GM12878 (cell line): ENCODE data around the gene RASGEF1B. TPM values are rescaled to one million over a fixed set of nuclear protein-coding genes. Genes with fewer than 3 reads are reported as not detected.

Experiments
- ATAC-seq: fragments of 200-7000 bp; cut with Tn5 transposase; 3 replicates; pipeline ENCODE4 v1.9.1; 2020; ENCODE audit warnings: mild to moderate bottlenecking, moderate library complexity
- BruUV-seq: library from RNA; stranded (reverse); fragments of 400-500 nt; replicated peaks from 2 replicates; lab custom pipeline; 2021; lab: Mats Ljungman, UMichigan
- CTCF ChIA-PET: fragments of 300-600 bp; sonication (Branson Sonifier 250); formaldehyde crosslinking; extraction: SDS; loops from one replicate; lab custom pipeline; 2021; ENCODE audit warnings: inconsistent platforms; lab: Yijun Ruan, JAX
- POLR2A ChIA-PET: fragments of 350-600 bp; formaldehyde crosslinking; extraction: SDS; loops from one replicate; lab custom pipeline; 2021; ENCODE audit warnings: inconsistent platforms; lab: Charles Lee
- RAD21 ChIA-PET: fragments of 300-600 bp; sonication (Branson Sonifier 250); formaldehyde crosslinking; loops from one replicate; lab custom pipeline; 2023; ENCODE audit warnings: antibody characterized with exemption; ENCODE audit not compliant: unreplicated experiment; lab: Charles Lee
- SMC1A ChIA-PET: fragments of 300-600 bp; sonication (Branson Sonifier 250); formaldehyde crosslinking; loops from one replicate; lab custom pipeline; 2023; ENCODE audit not compliant: unreplicated experiment, uncharacterized antibody; lab: Charles Lee
- DNase-seq: peaks from one replicate; pipeline ENCODE4 v3.0.0-alpha.2; 2011; ENCODE audit warnings: low read depth, low spot score
- FAIRE-seq: peaks from 3 replicates; lab custom pipeline; 2011; peaks lifted over from hg19 to GRCh38; lab: Jason Lieb, UNC
- H2AFZ ChIP-seq: 2 replicates; pipeline ENCODE4 v1.6.0; 2011; ENCODE audit warnings: low read depth, low read length, control low read depth; ENCODE audit not compliant: control insufficient read depth
- H3K27ac ChIP-seq: 2 replicates; pipeline ENCODE4 v1.5.1; 2011; ENCODE audit warnings: control low read depth; ENCODE audit not compliant: control insufficient read depth, insufficient read depth
- H3K27me3 ChIP-seq, 2 experiments: replicated peaks in 1 of 2; 2 replicates each; pipeline versions ENCODE4 v1.6.0 to v1.6.1; 2011; ENCODE audit warnings: low read length in 1 of 2; ENCODE audit not compliant: control insufficient read depth in 2 of 2, insufficient read depth in 2 of 2
- H3K36me3 ChIP-seq, 2 experiments: 2 replicates each; pipeline ENCODE4 v1.5.1; 2011; ENCODE audit warnings: low read length in 1 of 2; ENCODE audit not compliant: control insufficient read depth in 2 of 2, insufficient read depth in 2 of 2
- H3K4me1 ChIP-seq: 2 replicates; pipeline ENCODE4 v1.6.1; 2011; ENCODE audit warnings: mild to moderate bottlenecking, low read length, moderate library complexity, mixed read lengths; ENCODE audit not compliant: control insufficient read depth, insufficient read depth
- H3K4me2 ChIP-seq: 2 replicates; pipeline ENCODE4 v1.6.0; 2011; ENCODE audit warnings: control low read depth; ENCODE audit not compliant: control insufficient read depth, insufficient read depth
- H3K4me3 ChIP-seq: fragments of 200-600 bp; sonication (generic); 2 replicates; pipeline ENCODE4 v1.5.1; 2016
- H3K79me2 ChIP-seq: 2 replicates; pipeline ENCODE4 v1.6.0; 2011; ENCODE audit warnings: low read length; ENCODE audit not compliant: control insufficient read depth, insufficient read depth
- H3K9ac ChIP-seq: 2 replicates; pipeline ENCODE4 v1.8.0; 2011; ENCODE audit warnings: low read length, control low read depth, mixed read lengths; ENCODE audit not compliant: control insufficient read depth, insufficient read depth
- H3K9me3 ChIP-seq: replicated peaks from 3 replicates; pipeline ENCODE4 v1.5.1; 2011; ENCODE audit warnings: mild to moderate bottlenecking, low read length; ENCODE audit not compliant: control insufficient read depth, insufficient read depth
- H4K20me1 ChIP-seq: 2 replicates; pipeline ENCODE4 v1.6.0; 2011; ENCODE audit not compliant: control insufficient read depth, insufficient read depth
- BACH1 ChIP-seq: fragments of 450-650 bp; IDR thresholded peaks from 2 replicates; pipeline ENCODE4 v1.6.1; 2017; ENCODE audit warnings: mild to moderate bottlenecking, borderline replicate concordance
- BCL3 ChIP-seq: IDR thresholded peaks from 2 replicates; pipeline ENCODE4 v1.6.1; 2011; ENCODE audit warnings: borderline replicate concordance, low read depth, mild to moderate bottlenecking, moderate library complexity, low read length; ENCODE audit not compliant: insufficient read depth, poor library complexity, severe bottlenecking
- CBX5 ChIP-seq: sonication (generic); IDR thresholded peaks from 2 replicates; pipeline ENCODE4 v1.6.1; 2016; ENCODE audit warnings: low read depth, moderate library complexity, mild to moderate bottlenecking, inconsistent platforms
- ESRRA ChIP-seq: IDR thresholded peaks from 2 replicates; pipeline ENCODE4 v1.6.1; 2012; ENCODE audit warnings: mild to moderate bottlenecking, low read length, improper control_type of control experiment
- IKZF1 ChIP-seq: fragments of 450-650 bp; conservative IDR thresholded peaks from 2 replicates; pipeline ENCODE4 v1.6.1; 2017; ENCODE audit warnings: antibody characterized with exemption, mild to moderate bottlenecking
- NRF1 ChIP-seq: conservative IDR thresholded peaks from 2 replicates; pipeline ENCODE4 v1.6.1; 2011; ENCODE audit warnings: mild to moderate bottlenecking, low read depth, low read length, improper control_type of control experiment
- PAX8 ChIP-seq: fragments of 450-650 bp; IDR thresholded peaks from 2 replicates; pipeline ENCODE4 v1.6.1; 2017; ENCODE audit warnings: mild to moderate bottlenecking, moderate library complexity
- RAD51 ChIP-seq: fragments of 450-650 bp; IDR thresholded peaks from 2 replicates; pipeline ENCODE4 v1.6.1; 2016; ENCODE audit warnings: moderate library complexity, mild to moderate bottlenecking, inconsistent platforms
- RBBP5 ChIP-seq: fragments of 200-600 bp; sonication (generic); conservative IDR thresholded peaks from 2 replicates; pipeline ENCODE4 v1.6.1; 2016
- SIN3A ChIP-seq: IDR thresholded peaks from 2 replicates; pipeline ENCODE4 v1.6.1; 2012; ENCODE audit warnings: low read depth, low read length, improper control_type of control experiment
- ZNF24 ChIP-seq: fragments of 450-650 bp; IDR thresholded peaks from 2 replicates; pipeline ENCODE4 v1.6.1; 2017; ENCODE audit warnings: antibody characterized with exemption, mild to moderate bottlenecking
- WGBS: methylation state at CpG from one replicate; pipeline ENCODE4 v1.1.6; 2016; ENCODE audit warnings: low lambda C conversion rate; ENCODE audit not compliant: insufficient replicate concordance, insufficient coverage; ENCODE audit errors: missing lambda C conversion rate; 5-methylcytosine and 5-hydroxymethylcytosine counted together
- in situ Hi-C: fragments of 300-500 bp; cut with MboI; formaldehyde crosslinking; loops from 9 replicates; pipeline ENCODE4 v1.14.3; 2018; ENCODE audit warnings: mixed read lengths
- intact Hi-C: fragments of 100-400 bp; cut with micrococcal nuclease; formaldehyde crosslinking; loops from one replicate; pipeline ENCODE4 v1.14.2; 2022; ENCODE audit not compliant: unreplicated experiment
- polyA plus RNA-seq, 11 experiments: library from polyadenylated mRNA; depleted of rRNA in 4 of 11; unstranded in 6 of 11; stranded (reverse) in 5 of 11; fragments of >200 nt; fragmentation: Nextera tagmentation in 4 of 11; fragmentation: Illumina TruSeq in 1 of 11; extraction: Ambion mirVana in 4 of 11; extraction: Trizol in 1 of 11; gene quantifications; 1 replicate in 1 of 11; 2 replicates in 10 of 11; pipeline versions ENCODE4 v1.2.1 to v1.2.3, GENCODE V29; 2011 to 2016; ENCODE audit warnings: inconsistent platforms in 2 of 11, missing spikeins in 2 of 11, low read depth in 1 of 11
- total RNA-seq, 4 experiments: library from RNA; depleted of rRNA in 3 of 4; stranded (reverse); fragments of >200 nt in 3 of 4; fragmentation: Illumina TruSeq in 1 of 4; extraction: Trizol in 1 of 4; gene quantifications; 2 replicates each; pipeline versions ENCODE4 v1.2.1 to v1.2.3, GENCODE V29; 2013 to 2021

Gene RASGEF1B
- total and polyA plus RNA-seq, 10 of the 15 experiments (the other 5 are each of a cell fraction or from before 2014, with no cell fraction given), result 0.03 to 0.24 (median 0.10) TPM; not detected in 2

GRCh38 chr4:81519427-81519773, 47.7 kb upstream of the RASGEF1B start:
- no peak overlapping the region for H3K4me3 ChIP-seq
- POLR2A ChIA-PET, result no interaction called here
- CTCF ChIA-PET, result no interaction called here

More at GRCh38 chr4:81519427-81519773, 47.7 kb upstream of the RASGEF1B start:
- intact Hi-C loops, result no loop called here
- no peak overlapping the region for H3K9ac ChIP-seq
- ChIA-PET RAD21 (no interaction called here), SMC1A (interaction anchor here (0.8 to 1.2 kb wide), 2 partner anchors 9 to 14 kb away, joined by 3 to 4 read pairs; no protein-coding TSS in a partner anchor)
- WGBS, result 86% methylated on average over 3 of the region's 3 CpGs
- no peaks in the 10 kb centered on the region for H3K9me3 ChIP-seq
- H3K36me3 ChIP-seq, result no peaks in the 10 kb centered on the region
- DNase-seq (no peak), ATAC-seq (no peak), FAIRE-seq (no peak)
- H3K27me3 ChIP-seq, result no peaks in the 10 kb centered on the region
- no peak overlapping the region for H3K27ac ChIP-seq
- BruUV-seq, result no TSS peak
- no peaks in the 10 kb centered on the region for H4K20me1 ChIP-seq
- in situ Hi-C loops, result no loop called here
- no peaks in the 10 kb centered on the region for H3K79me2 ChIP-seq
- no peaks in the 10 kb centered on the region for H3K4me1 ChIP-seq
- H2AFZ ChIP-seq, result no peak overlapping the region
- no peak for TF ChIP-seq RAD51
- no peak for TF ChIP-seq NRF1
- TF ChIP-seq CBX5, result no peak
- no peak for TF ChIP-seq BCL3
- no peak for TF ChIP-seq BACH1
- no peak for TF ChIP-seq RBBP5
- TF ChIP-seq SIN3A, result no peak
- no peak for TF ChIP-seq IKZF1
- TF ChIP-seq ESRRA, result no peak
- TF ChIP-seq ZNF24, result no peak
- no peak for TF ChIP-seq PAX8
- no peak overlapping the region for H3K4me2 ChIP-seq
